ENCODE measurements around the gene KLHL13.
A peak's percentile ranks its signal among the peaks of the same experiment; 100 is the strongest.
"Not testable (repeated sequence)": the region's sequence is repeated elsewhere in the genome, so short reads cannot be mapped to it uniquely, and the experiment has no call there.

Gene KLHL13

DNA sequence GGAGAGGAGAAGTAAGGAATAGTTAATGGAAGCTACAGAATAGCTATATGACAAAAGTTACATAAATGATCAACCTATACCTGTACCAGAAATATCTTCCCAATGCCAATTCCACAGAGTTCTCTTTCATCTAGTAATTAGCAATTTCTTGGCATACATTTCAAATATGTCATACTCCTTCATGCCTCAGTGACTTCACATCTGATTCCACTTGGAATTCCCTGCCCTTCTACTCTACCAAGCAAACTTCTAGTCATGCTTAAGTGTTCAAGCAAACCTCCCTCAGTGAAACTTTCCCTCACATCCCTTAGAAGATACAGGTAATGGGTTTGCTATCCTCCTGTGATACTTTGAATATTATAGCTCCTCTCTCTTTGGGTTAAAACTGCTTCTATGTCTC lies 127.1 kb downstream of the KLHL13 start:
- DNase-seq, result no peak

DNA sequence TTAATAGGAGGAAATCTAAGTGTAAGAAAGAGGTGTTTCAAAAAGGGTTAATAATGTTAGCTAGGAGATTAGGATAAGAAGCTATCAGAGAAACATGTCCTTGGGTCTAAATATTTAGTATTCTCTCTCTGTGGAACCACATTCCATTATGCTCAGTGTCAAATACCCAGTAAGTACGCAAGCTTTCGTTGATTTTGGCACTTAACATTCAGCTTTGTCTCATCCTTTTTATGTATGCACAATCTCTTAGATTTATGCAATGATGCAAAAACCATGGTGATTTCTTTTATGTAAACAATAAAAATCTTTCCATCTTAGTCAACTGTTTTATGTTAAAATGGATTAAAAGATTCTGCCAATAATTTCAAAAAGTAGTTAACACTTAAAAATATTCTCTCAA lies 129.2 kb downstream of the KLHL13 start:
- DNase-seq, result no peak

DNA sequence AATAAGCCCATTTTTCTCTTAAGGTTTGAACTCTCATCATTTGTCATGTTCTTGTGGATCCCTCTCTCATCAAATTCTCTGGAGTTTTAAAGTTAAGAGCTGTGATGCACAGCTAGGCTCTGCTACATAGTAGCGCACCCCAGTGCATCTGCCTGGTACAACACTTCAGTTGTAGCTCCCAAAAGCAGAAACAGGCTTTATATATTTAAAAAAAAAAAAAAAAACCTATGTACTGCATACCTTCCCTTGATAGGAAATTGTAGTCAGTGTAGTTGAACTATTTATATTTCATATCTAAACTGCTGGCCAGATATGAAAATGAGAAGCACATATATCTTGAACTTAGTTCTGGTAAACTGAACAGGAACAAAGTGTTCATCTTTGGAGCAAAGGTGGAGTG lies 131.4 kb downstream of the KLHL13 start:
- DNase-seq, result peak in 1 of 3 experiments; percentile 41

DNA sequence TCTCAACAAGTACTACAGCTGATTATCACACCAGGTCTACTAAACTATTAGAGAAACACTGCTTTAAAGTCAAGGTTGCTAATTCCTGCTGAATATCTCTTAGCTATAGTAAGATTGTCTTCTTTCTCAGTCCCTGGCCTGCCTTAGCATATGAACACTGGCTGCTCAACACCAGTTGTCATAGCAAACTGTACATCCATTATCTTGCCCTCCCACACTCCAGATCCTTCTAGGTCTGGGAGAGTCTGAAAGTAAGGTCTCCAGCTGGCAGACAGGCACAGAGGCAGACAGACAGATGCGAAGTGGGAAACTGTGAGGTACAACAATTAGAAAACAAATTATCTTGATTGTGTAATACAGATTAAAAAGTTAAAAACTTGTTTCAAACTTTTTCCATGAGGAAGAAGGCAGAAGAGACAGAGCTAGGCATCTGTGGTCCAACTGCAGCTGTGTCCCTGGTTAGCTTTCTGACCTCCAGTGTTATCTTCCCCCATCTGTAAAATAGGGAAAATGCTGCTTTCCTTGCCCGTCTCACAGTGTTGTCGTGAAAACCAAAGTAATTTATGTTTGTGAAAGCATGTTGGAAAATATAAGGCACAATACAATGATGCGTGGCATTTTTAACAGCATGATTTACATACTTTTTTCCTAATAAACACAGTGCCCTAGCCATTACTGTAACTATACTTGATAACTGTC lies 133.8 kb downstream of the KLHL13 start:
- peak in 1 of 3 experiments; percentile 21 for DNase-seq

DNA sequence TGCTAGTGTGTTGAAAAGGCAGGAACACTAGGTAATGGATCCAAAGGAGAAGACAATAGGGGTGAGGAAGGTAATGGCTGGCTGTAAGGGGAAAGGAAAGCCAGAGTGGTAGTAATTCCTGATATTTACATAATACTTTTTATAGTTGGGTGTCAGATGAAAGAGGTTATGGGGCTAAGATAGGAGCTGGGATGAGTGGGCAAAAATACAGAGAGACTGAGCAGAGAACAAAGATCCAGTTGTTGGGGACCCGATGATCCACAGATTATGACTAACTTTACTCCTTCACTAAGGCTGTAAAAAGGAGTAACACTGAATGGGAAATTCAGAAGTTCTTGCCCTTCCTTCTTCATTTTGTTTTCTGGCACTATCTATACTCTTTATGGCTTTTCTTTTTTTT lies 138.2 kb downstream of the KLHL13 start:
- no peak for DNase-seq

DNA sequence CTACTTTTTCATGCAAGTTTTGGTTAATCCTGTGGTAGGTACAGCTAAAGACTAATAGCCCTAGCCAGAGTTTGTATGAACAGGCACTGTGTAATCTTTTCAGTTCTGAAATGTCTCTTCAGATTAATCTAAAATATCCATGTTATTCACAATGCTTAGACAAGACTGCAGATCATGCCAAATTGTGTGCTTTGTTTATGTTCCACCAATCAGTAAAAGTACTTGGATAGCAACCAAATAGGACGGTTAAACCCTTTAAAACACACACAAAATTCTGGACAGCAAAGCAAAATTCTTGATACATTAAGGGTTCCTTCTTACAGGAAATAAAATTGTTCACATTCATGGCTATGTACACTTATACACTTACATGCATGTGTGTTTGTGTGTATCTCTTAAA lies 139.1 kb downstream of the KLHL13 start:
- no peak for DNase-seq

DNA sequence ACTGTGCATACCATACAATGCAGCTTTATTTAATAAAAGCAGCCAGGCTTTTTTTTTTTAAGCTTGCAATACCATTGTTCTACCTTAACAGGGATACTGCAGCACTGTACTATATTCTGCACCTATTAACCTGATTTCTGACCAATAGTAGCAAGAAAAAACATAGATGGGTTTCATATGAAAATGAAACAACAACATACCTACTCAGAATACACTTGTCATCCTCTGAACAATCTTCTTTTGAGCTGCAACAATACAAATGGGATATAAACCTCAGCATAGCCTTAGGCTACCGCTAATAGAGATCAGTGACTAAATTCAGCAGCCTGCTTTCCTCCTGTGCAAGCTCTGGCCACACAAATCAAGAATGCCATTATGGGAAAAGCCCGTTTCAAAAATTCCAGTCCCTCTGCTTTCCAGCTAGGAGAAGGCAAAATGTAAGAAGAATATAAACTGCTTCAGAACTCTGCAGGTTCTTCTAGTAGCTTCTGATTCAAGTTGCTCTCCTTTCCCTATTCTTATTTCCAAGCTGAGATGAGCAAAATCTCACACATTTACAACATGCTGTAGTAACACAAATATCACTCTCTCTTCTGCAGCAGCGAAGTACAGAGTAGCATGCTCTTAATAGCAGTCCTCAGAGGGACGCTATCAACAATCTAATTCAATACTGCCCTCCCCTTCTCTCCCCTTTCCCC lies 143.4 kb downstream of the KLHL13 start:
- peak in 2 of 3 experiments; percentile 57 to 83 for DNase-seq

DNA sequence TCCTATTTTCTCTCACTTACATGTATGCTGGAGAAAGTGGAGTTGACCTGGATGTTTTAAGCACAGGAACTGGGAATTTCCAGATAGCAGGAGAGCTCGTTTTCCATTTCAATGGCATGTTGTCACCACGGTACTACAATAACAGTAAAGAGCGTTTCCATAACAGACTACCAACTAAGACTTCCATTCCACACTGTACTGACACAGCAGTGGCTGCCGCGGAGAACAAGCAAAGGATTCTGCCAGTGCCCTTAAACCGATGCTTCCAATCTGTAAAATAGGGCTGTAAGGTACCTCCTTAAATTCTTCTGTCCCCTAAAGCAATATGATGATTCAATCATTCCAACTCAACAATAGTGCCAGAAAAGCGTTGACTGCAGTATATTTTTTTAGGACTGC lies 143.9 kb downstream of the KLHL13 start:
- DNase-seq, result peak in 2 of 3 experiments; percentile 38 to 75

DNA sequence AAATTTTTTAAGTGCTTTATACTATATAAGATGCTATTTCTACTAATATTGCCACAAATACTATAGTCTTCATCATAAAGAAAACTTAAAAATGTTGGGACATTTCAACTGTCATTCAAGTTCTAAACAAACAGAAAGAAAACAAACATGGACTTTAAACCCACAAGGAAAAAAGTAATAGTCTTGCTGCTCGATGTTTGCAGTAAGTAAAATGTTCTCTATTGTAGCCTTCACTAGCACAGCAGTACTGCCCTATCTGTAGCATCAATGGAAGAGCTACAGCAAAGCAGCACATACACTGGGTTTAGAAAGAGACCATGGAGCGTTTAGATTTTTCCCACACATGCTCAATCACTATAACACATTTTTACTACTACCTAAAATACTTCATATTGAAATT lies 146.8 kb downstream of the KLHL13 start:
- DNase-seq, result peak in 1 of 3 experiments; percentile 68

DNA sequence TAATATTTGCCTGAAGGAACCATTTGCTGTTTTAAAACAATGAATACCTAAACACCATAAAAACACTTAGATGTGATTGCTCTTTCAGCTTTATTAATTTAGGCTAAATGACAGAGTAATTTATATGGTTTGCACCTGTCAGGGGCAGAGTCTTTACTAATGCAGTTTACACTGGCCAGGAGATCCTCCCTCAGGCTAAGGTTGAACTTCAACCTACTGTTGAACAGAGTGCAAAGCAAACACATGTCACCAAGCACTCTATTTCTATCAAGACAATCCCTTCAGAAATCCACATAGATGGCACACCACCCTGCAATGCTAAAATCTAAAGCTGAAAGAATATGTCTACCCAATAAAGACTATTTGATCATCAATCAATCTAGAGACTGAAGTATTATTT lies 147.3 kb downstream of the KLHL13 start:
- DNase-seq, result peak in 2 of 3 experiments; percentile 61 to 94

DNA sequence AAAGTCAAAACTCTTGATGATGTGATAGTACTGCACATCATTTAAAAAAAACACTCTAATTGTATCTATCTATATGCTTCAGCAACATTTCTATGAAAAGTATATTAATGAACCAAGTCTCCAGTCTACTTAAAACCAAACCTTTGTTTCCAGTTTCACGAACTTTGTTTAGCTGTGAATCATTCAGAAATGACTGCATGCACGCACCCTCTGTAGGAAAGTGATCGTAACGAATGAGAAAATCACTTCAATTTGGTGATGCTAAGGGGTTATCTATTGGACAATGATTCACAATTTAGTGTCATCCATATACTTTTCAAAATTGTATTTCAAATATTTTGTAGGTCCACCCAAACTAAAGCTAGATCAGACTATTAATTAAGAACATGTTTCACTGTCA lies 157.6 kb downstream of the KLHL13 start:
- DNase-seq, result no peak

DNA sequence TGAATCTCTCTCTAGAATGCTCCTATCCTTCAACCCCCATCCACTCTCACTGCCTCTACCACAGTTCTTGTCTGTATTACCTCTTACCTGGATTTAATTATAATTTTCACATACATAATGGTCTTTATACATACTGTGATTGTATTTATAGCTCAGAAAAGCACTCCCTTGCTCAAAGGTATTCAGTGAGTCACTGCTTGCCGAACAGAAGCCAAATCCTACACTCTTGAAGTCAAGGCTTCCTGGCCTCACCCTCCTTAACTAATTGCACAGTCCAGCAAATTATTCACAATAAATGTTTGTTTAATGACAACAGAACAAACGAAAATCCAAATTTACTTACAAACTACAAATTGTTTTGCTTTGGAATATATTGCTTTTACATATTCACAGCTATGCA lies 159.5 kb downstream of the KLHL13 start:
- DNase-seq, result peak in 1 of 3 experiments; percentile 31

DNA sequence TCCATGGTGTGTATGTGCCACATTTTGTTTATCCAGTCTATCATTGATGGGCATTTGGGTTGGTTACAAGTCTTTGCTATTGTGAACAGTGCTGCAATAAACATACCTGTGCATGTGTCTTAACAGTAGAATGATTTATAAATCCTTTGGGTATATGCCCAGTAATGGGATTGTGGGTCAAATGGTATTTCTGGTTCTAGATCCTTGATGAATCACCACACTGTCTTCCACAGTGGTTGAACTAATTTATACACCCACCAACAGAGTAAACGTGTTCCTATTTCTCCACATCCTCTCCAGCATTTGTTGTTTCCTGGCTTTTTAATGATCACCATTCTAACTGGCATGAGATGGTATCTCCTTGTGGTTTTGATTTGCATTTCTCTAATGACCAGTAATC lies 177.3 kb downstream of the KLHL13 start:
- DNase-seq, result not testable (repeated sequence)

DNA sequence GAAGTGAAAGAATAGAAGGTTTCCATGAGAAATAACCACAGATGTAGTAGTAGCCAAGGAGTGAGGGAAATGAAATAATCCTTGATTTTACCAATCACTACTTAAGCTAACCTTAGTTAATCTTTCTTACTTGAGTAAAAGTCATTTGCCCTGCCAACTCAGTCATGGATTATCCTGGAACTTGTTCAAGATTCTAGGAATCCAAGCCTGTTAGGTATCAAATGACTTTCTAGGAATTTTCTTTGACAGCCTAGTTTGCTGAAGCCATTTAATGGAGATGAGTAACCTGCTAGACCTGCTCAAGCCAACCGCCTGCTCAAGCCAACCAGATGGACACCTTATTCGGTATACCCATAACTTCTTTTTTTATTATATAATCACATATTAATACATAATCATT lies 180.5 kb downstream of the KLHL13 start:
- DNase-seq, result no peak

DNA sequence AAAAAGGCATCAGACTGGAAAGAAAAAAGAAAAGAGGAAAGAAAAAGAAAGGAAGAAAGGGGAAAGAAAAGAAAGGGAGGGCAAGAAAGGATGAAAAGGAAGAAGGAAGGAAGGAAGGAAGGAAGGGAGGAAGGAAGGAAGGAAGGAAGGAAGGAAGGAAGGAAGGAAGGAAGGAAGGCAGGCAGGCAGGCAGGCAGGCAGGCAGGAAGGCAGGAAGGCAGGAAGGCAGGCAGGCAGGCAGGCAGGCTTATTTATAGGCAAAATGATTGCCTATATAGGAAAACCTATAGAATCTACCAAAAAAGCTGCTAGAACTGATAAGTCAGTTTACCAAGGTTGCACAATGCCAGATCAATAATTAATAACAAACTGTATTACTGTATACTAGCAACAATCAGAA lies 186.5 kb downstream of the KLHL13 start:
- DNase-seq, result not testable (repeated sequence)

DNA sequence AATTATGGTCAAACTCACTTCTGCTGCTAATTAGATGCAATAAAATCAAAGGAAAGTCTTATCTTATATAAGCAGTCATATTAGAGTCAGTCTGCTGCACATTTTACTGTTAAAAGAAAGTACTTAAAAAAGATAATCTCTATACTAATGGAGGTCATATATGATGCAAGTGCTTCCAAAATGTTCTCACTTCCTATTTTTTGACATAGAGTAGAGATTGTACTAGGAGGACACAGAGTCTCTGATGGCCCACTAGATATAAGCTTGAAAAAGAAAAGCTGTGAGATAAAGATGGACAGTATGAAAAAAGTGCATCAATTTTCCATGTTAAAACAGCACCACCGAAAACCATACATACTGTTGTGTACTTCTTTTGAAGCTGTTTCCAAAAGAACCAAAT lies 196.9 kb downstream of the KLHL13 start:
- DNase-seq, result no peak

DNA sequence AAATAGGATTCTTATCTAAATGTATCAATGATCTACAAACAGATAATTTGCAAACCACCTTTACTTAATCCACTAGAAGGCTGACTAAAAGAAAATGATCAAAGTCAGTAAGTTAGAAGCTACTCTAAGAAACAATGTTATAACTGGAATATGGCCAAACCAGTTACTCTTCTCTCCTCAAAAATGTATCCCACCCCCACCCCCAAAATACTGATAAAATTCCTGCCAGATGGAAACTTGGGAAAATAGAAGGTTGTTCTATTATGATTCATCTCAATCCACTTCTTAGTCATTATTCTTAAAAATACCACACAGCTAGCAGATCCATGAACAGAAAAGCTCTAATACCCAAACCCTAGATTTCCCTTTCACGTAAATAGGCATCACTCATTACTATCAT lies 206.4 kb downstream of the KLHL13 start:
- DNase-seq, result no peak

DNA sequence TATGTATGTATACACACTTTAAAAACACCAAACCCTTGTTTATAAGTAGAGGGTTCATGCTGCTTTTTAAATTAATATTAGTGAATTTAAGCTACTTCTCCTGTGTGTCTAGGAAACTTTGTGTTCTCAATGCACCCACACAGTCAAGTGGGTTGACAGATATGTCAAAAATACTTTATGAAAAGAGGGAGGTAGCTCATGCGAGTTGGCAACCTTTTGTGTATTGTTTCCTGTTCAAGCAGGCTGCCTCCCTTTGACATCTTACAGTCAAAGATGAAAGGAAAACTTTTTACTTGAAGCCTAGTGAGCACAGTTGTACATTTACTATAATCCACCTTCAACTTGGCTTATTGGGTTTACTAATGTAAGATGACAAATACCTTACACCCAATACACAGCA lies 218.4 kb downstream of the KLHL13 start:
- no peak for DNase-seq

DNA sequence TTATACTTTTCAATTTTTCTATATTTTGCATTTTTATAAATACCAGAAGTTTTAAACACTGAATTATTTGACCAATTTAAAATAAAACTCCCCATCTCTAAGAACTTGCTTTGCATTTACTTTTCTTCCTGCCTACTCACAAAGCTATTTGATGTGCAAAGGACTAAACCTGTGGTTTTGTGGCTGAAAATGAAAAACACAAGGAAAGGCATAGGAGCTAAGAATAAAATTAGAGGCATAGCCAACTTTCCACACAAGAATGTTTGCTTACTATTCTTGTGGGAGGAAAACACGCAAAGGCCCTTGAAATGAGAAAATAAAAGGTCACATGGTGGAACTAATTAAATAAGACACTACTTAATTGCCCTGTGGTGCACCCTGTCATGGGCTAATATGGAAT lies 221.2 kb downstream of the KLHL13 start:
- DNase-seq, result no peak

DNA sequence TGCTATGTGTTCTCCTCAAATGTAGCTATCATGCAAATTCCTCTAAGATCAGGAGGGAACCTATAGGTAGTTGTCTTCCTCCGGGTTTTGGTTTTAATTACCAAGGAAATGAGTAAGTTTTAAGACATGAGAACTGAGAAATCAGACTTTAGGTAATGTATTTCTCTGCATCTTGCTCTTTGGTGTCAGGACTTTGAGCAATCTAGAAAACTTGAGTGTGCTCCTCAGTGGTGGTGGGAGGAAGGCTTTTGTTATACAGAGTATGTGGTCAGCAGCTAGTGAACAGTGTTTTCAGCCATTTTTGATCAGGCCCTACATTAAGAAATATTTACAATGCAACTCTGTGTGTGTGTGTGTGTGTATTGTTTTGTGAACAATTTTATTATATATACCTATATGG lies 224.1 kb downstream of the KLHL13 start:
- DNase-seq, result no peak

DNA sequence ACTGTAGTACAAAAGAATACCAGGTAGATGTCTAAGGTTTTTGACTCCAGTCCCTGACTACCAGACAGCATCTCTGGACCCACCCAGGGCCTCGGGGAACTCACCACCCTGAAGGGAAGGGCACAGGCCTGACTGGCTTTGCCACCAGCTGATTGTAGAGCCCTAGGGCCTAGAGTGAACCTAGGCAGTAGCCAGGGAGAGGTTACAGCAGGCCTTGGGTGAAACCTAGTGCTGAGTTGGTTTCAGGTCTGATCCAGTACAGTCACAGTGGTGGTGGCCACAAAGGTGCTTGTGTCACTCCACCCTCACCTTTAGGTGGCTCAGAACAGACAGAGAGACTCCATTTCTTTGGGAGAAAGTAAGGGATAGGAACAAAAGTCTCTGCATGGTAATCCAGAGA lies 244.8 kb downstream of the KLHL13 start:
- no peak for DNase-seq

DNA sequence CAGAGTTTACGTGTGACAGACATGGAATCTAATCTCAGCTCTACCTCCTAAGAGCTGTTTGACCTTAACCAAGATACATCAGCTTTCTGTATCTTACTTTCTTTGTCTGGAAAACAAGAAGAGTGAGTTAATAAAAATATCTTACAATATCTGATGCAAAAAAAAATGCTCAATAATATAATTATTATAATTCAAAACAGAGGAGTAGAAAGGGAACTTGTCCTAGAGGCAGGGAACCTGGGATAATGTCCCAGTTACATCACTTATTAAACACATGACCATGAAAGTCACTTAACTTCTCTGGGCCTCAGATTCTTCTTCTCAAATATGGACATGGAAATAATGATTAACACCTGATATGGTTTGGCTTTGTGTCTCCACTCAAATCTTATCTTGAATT lies 256.1 kb downstream of the KLHL13 start:
- DNase-seq, result no peak

DNA sequence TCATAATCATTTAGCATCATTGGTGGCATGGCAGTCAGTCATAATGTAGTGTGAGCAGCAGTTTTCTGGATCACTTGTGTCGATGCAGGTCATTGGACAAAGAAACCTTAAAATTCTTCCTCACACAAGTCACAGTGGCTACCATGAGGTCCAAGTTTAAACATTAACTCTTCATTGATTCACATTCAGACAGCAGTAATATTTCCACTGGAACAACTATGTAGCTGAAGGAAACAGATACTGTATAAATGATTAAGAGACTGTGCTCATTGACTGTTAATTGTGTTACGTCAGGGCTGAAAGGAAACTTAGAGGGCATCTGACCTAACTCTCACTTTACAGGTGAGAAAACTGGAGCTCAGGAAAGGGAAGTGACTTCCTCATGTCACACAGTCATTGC lies 261.8 kb downstream of the KLHL13 start:
- no peak for DNase-seq

DNA sequence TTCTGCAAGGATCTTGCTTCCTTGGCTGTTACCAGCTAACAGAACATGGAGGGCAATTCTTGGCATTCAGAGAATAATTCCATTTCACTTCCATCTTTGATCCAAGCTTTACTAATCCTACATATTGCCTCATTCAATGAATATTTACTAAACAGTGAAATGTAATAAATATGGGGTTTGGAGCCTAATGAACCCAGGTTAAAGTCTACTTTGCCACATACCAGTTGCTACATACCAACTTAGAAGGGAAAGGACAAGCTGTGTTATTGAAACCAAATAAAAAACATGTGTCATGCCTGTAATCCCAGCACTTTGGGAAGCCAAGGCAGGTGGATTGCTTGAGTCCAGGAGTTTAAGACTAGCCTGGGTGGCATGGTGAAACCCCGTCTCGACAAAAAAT lies 265.6 kb downstream of the KLHL13 start:
- DNase-seq, result no peak

Data from NCI-H1417 (cell line).